Activated CD8-positive, alpha-beta memory T cell treated with anti-CD3 and anti-CD28 coated beads, Interleukin-2, amount 50 U/mL, for 4 hours (primary cell): ENCODE results near the gene BRWD1.

Source experiments
- DNase-seq: peaks from one replicate; pipeline ENCODE4 v3.0.0-alpha.2; 2020

Gene BRWD1

GRCh38 chr21:39313571-39314142 lies at the start of gene BRWD1:
Gene BRWD1 (minus strand): TSS chr21:39313632. CDS start chr21:39313491, 141 bp downstream.
- peak; percentile 77 for DNase-seq

- no peak for DNase-seq
Observed at GRCh38 chr21:39362733-39363132, 49.3 kb upstream of the BRWD1 start.

- no peak for DNase-seq
Observed at GRCh38 chr21:39359382-39359781, 46.0 kb upstream of the BRWD1 start.

GRCh38 chr21:39353295-39353694 lies 39.9 kb upstream of the BRWD1 start:
- DNase-seq, result no peak

GRCh38 chr21:39350094-39351005 lies 36.9 kb upstream of the BRWD1 start:
- DNase-seq, result no peak

- DNase-seq, result peak; percentile 97
Observed at GRCh38 chr21:39349211-39350093, 36.0 kb upstream of the BRWD1 start.

GRCh38 chr21:39348355-39349210 lies 35.2 kb upstream of the BRWD1 start, which contains the start of gene HMGN1:
Gene HMGN1 (minus strand): TSS chr21:39349088. CDS start chr21:39348917, 171 bp downstream.
- peak; percentile 87 for DNase-seq

- no peak for DNase-seq
Observed at GRCh38 chr21:39348040-39348354, 34.6 kb upstream of the BRWD1 start.

GRCh38 chr21:39347537-39347936 lies 34.1 kb upstream of the BRWD1 start:
- no peak for DNase-seq

GRCh38 chr21:39346671-39347331 lies 33.4 kb upstream of the BRWD1 start:
- DNase-seq, result no peak

GRCh38 chr21:39346206-39346605 lies 32.8 kb upstream of the BRWD1 start:
- no peak for DNase-seq

GRCh38 chr21:39345440-39345839 lies 32.0 kb upstream of the BRWD1 start:
- no peak for DNase-seq

GRCh38 chr21:39344848-39345247 lies 31.4 kb upstream of the BRWD1 start:
- DNase-seq, result no peak

- no peak for DNase-seq
Observed at GRCh38 chr21:39341249-39341923, 28.0 kb upstream of the BRWD1 start.

- no peak for DNase-seq
Observed at GRCh38 chr21:39340687-39341086, 27.3 kb upstream of the BRWD1 start.

GRCh38 chr21:39339231-39339630 lies 25.8 kb upstream of the BRWD1 start:
- no peak for DNase-seq

GRCh38 chr21:39336457-39337008 lies 23.1 kb upstream of the BRWD1 start:
- DNase-seq, result no peak

- no peak for DNase-seq
Observed at GRCh38 chr21:39334611-39335010, 21.2 kb upstream of the BRWD1 start.

- DNase-seq, result no peak
Observed at GRCh38 chr21:39332175-39332574, 18.7 kb upstream of the BRWD1 start.

GRCh38 chr21:39330001-39330400 lies 16.6 kb upstream of the BRWD1 start:
- DNase-seq, result no peak

- DNase-seq, result no peak
Observed at GRCh38 chr21:39327727-39328126, 14.3 kb upstream of the BRWD1 start.
